ENCODE data around the gene ABAT.

Gene ABAT

GRCh38 chr16:8795091-8795490 lies 120.7 kb downstream of the ABAT start:
- no peak for TF ChIP-seq CTCF (IDR thresholded peaks at IDR 0.05)

GRCh38 chr16:8795818-8796217 lies 121.4 kb downstream of the ABAT start:
- TF ChIP-seq CTCF (IDR thresholded peaks at IDR 0.05) = no peak

GRCh38 chr16:8796469-8797363 lies 122.3 kb downstream of the ABAT start:
- TF ChIP-seq CTCF (IDR thresholded peaks at IDR 0.05) = no peak

- no peak for TF ChIP-seq CTCF (IDR thresholded peaks at IDR 0.05)
Measured at GRCh38 chr16:8797364-8798173, 123.2 kb downstream of the ABAT start, which contains the start of the genes PMM2 and TMEM186. Gene PMM2, plus strand, starts transcription at chr16:8797839. Its CDS starts 44 bp downstream, at chr16:8797883. Gene TMEM186, minus strand, starts transcription at chr16:8797639. Its CDS starts 25 bp downstream, at chr16:8797614.

- no peak for TF ChIP-seq CTCF (IDR thresholded peaks at IDR 0.05)
Measured at GRCh38 chr16:8798174-8798527, 123.7 kb downstream of the ABAT start.

GRCh38 chr16:8798535-8799157 lies 124.2 kb downstream of the ABAT start:
- no peak for TF ChIP-seq CTCF (IDR thresholded peaks at IDR 0.05)

GRCh38 chr16:8801701-8802100 lies 127.3 kb downstream of the ABAT start:
- TF ChIP-seq CTCF (IDR thresholded peaks at IDR 0.05) = no peak
